H1 (cell line): ENCODE data around the gene CSRP3. TPM values are rescaled to one million over a fixed set of nuclear protein-coding genes. Genes with fewer than 3 reads are reported as not detected.

Experiments
- CTCF ChIA-PET: fragments of 300-600 bp; sonication (Branson Sonifier 250); formaldehyde crosslinking; loops from one replicate; lab custom pipeline; 2021; ENCODE audit not compliant: partially characterized antibody; lab: Charles Lee
- POLR2A ChIA-PET: fragments of 300-600 bp; sonication (Branson Sonifier 250); formaldehyde crosslinking; loops from one replicate; lab custom pipeline; 2021; ENCODE audit warnings: inconsistent platforms; ENCODE audit not compliant: partially characterized antibody; lab: Charles Lee
- DNase-seq, 2 experiments: peaks; one replicate each; pipeline versions ENCODE4 v3.0.0 to v3.0.0-alpha.2; 2010 to 2022; ENCODE audit warnings: low spot score in 2 of 2, low read depth in 1 of 2, mixed read lengths in 1 of 2
- FAIRE-seq: peaks from 2 replicates; lab custom pipeline; 2011; peaks lifted over from hg19 to GRCh38; lab: Jason Lieb, UNC
- H2AFZ ChIP-seq: 2 replicates; pipeline ENCODE4 v1.8.1; 2012; ENCODE audit warnings: low read length, inconsistent platforms
- H2AK5ac ChIP-seq: 2 replicates; pipeline ENCODE4 v1.6.1; 2013; ENCODE audit warnings: low read depth, low read length
- H2BK120ac ChIP-seq: replicated peaks from 2 replicates; pipeline ENCODE3; 2013; ENCODE audit warnings: low read depth, low read length, inconsistent platforms
- H2BK12ac ChIP-seq: 2 replicates; pipeline ENCODE4 v1.6.1; 2013; ENCODE audit warnings: low read depth, low read length
- H2BK15ac ChIP-seq: 2 replicates; pipeline ENCODE4 v1.6.1; 2013; ENCODE audit warnings: low read length
- H2BK20ac ChIP-seq: 2 replicates; pipeline ENCODE4 v1.6.1; 2013; ENCODE audit warnings: low read length
- H2BK5ac ChIP-seq: 2 replicates; pipeline ENCODE4 v1.6.1; 2013; ENCODE audit warnings: low read depth, low read length
- H3K14ac ChIP-seq: 2 replicates; pipeline ENCODE4 v1.6.1; 2013; ENCODE audit warnings: inconsistent platforms; ENCODE audit not compliant: insufficient read length
- H3K18ac ChIP-seq: 2 replicates; pipeline ENCODE4 v1.6.1; 2013; ENCODE audit warnings: low read length; ENCODE audit errors: extremely low read depth
- H3K23ac ChIP-seq: 2 replicates; pipeline ENCODE4 v1.6.1; 2013; ENCODE audit warnings: inconsistent platforms; ENCODE audit not compliant: insufficient read length
- H3K23me2 ChIP-seq: 2 replicates; pipeline ENCODE4 v1.6.1; 2013; ENCODE audit warnings: low read depth, low read length
- H3K27ac ChIP-seq: 2 replicates; pipeline ENCODE4 v1.6.1; 2011; ENCODE audit warnings: low read depth, low read length, inconsistent platforms
- H3K27me3 ChIP-seq, 4 experiments: replicated peaks in 1 of 4; 1 replicate in 1 of 4; 2 replicates in 3 of 4; pipeline versions ENCODE4 v1.6.1 to v1.8.1; 2011 to 2013; ENCODE audit warnings: low read length in 3 of 4, mild to moderate bottlenecking in 3 of 4, inconsistent platforms in 2 of 4, mixed read lengths in 2 of 4, moderate library complexity in 1 of 4; ENCODE audit not compliant: control insufficient read depth in 3 of 4, insufficient read depth in 3 of 4; ENCODE audit errors: extremely low read depth in 1 of 4
- H3K36me3 ChIP-seq, 4 experiments: 2 replicates each; pipeline versions ENCODE4 v1.6.1 to v1.8.1; 2011 to 2013; ENCODE audit warnings: mild to moderate bottlenecking in 4 of 4, low read length in 3 of 4, moderate library complexity in 2 of 4, control low read depth in 1 of 4, inconsistent platforms in 1 of 4; ENCODE audit not compliant: insufficient read depth in 4 of 4, control insufficient read depth in 2 of 4
- H3K4ac ChIP-seq: replicated peaks from 2 replicates; pipeline ENCODE3; 2013; ENCODE audit warnings: low read length, low read depth, mixed read lengths, inconsistent platforms; ENCODE audit not compliant: insufficient read length
- H3K4me1 ChIP-seq, 4 experiments: replicated peaks in 1 of 4; 1 replicate in 1 of 4; 2 replicates in 3 of 4; pipeline versions ENCODE4 v1.6.1 to v1.8.1; 2011 to 2013; ENCODE audit warnings: low read length in 3 of 4, inconsistent platforms in 2 of 4, mixed read lengths in 1 of 4; ENCODE audit not compliant: insufficient read depth in 4 of 4, control insufficient read depth in 3 of 4
- H3K4me2 ChIP-seq, 2 experiments: 2 replicates each; pipeline versions ENCODE4 v1.6.1 to v1.8.1; 2011 to 2013; ENCODE audit warnings: low read depth in 2 of 2, low read length in 2 of 2, control low read depth in 1 of 2, inconsistent platforms in 1 of 2, mild to moderate bottlenecking in 1 of 2; ENCODE audit not compliant: insufficient read depth in 1 of 2
- H3K4me3 ChIP-seq, 4 experiments: fragments of 200-600, 300-600 bp in 1 of 4; sonication (generic), shearing (Covaris generic), sonication (Bioruptor Twin) in 1 of 4; 2 replicates each; pipeline versions ENCODE4 v1.5.1 to v1.8.1; 2011 to 2016; ENCODE audit warnings: low read length in 4 of 4, low read depth in 3 of 4, control low read depth in 2 of 4, inconsistent platforms in 2 of 4, mild to moderate bottlenecking in 2 of 4, mixed read lengths in 1 of 4, moderate library complexity in 1 of 4; ENCODE audit not compliant: insufficient read depth in 2 of 4; ENCODE audit errors: extremely low read depth in 1 of 4
- H3K56ac ChIP-seq: replicated peaks from 2 replicates; pipeline ENCODE3; 2013; ENCODE audit warnings: low read depth, mild to moderate bottlenecking, mixed read lengths, low read length, inconsistent platforms; ENCODE audit not compliant: insufficient read length
- H3K79me1 ChIP-seq: 2 replicates; pipeline ENCODE4 v1.6.1; 2013; ENCODE audit warnings: low read depth, low read length, control low read depth
- H3K79me2 ChIP-seq, 2 experiments: 2 replicates each; pipeline versions ENCODE4 v1.6.1 to v1.8.1; 2012 to 2013; ENCODE audit warnings: low read length in 2 of 2, mild to moderate bottlenecking in 2 of 2, inconsistent platforms in 1 of 2; ENCODE audit not compliant: insufficient read depth in 2 of 2, control insufficient read depth in 1 of 2
- H3K9ac ChIP-seq, 4 experiments: replicated peaks in 1 of 4; 1 replicate in 1 of 4; 2 replicates in 3 of 4; pipeline versions ENCODE4 v1.6.1 to v1.8.1; 2011 to 2013; ENCODE audit warnings: low read depth in 3 of 4, low read length in 3 of 4, control low read depth in 2 of 4, mild to moderate bottlenecking in 2 of 4, moderate library complexity in 2 of 4, inconsistent platforms in 1 of 4; ENCODE audit errors: extremely low read depth in 1 of 4
- H3K9me3 ChIP-seq, 2 experiments: 2 replicates each; pipeline versions ENCODE4 v1.6.1 to v1.8.1; 2012 to 2013; ENCODE audit warnings: mild to moderate bottlenecking in 2 of 2, moderate library complexity in 2 of 2, control low read depth in 1 of 2, inconsistent platforms in 1 of 2, low read depth in 1 of 2, low read length in 1 of 2, mixed read lengths in 1 of 2; ENCODE audit not compliant: insufficient read depth in 2 of 2
- H4K20me1 ChIP-seq, 2 experiments: replicated peaks in 1 of 2; 2 replicates each; pipeline versions ENCODE3 to v1.8.1; 2011 to 2013; ENCODE audit warnings: inconsistent platforms in 2 of 2, low read length in 2 of 2, mild to moderate bottlenecking in 1 of 2; ENCODE audit not compliant: insufficient read depth in 2 of 2, control insufficient read depth in 1 of 2
- H4K5ac ChIP-seq: 2 replicates; pipeline ENCODE4 v1.6.1; 2013; ENCODE audit warnings: low read length, low read depth, mixed read lengths, inconsistent platforms; ENCODE audit not compliant: insufficient read length
- H4K8ac ChIP-seq: 2 replicates; pipeline ENCODE4 v1.8.0; 2013; ENCODE audit warnings: mild to moderate bottlenecking, moderate library complexity, low read length, inconsistent platforms; ENCODE audit not compliant: insufficient read depth; ENCODE audit errors: extremely low read depth
- H4K91ac ChIP-seq: replicated peaks from 2 replicates; pipeline ENCODE3; 2013; ENCODE audit warnings: low read length, mixed read lengths, inconsistent platforms; ENCODE audit not compliant: insufficient read length
- CBX8 ChIP-seq: fragments of 300-800, 300-1000 bp; sonication (generic); IDR thresholded peaks from 2 replicates; pipeline ENCODE4 v1.7.1; 2016; ENCODE audit warnings: low read depth, low read length, borderline replicate concordance
- EZH2 ChIP-seq: fragments of 200-600 bp; sonication (generic); IDR thresholded peaks from 2 replicates; pipeline ENCODE4 v1.7.1; 2012; ENCODE audit warnings: low read depth, mild to moderate bottlenecking, moderate library complexity, low read length, inconsistent platforms; ENCODE audit not compliant: severe bottlenecking
- KDM4A ChIP-seq: IDR thresholded peaks from one replicate; pipeline ENCODE4 v1.7.1; 2012; ENCODE audit warnings: low read depth, mild to moderate bottlenecking, moderate library complexity, low read length, inconsistent platforms; ENCODE audit not compliant: severe bottlenecking
- NANOG ChIP-seq: IDR thresholded peaks from 2 replicates; pipeline ENCODE4 v1.6.1; 2011; ENCODE audit warnings: low read length, low read depth, mild to moderate bottlenecking, inconsistent platforms; ENCODE audit not compliant: insufficient read depth, poor library complexity, severe bottlenecking
- POLR2AphosphoS5 ChIP-seq: IDR thresholded peaks from 2 replicates; pipeline ENCODE4 v1.6.1; 2011; ENCODE audit warnings: low read depth, low read length
- RXRA ChIP-seq: IDR thresholded peaks from 2 replicates; pipeline ENCODE4 v1.6.1; 2011; ENCODE audit warnings: low read depth, mild to moderate bottlenecking, low read length, moderate library complexity; ENCODE audit not compliant: insufficient read depth
- SIRT6 ChIP-seq: IDR thresholded peaks from one replicate; pipeline ENCODE4 v1.7.1; 2012; ENCODE audit warnings: low read length, inconsistent platforms
- TAF1 ChIP-seq: IDR thresholded peaks from 2 replicates; pipeline ENCODE4 v1.6.1; 2011; ENCODE audit warnings: mild to moderate bottlenecking, low read depth, low read length
- TBP ChIP-seq: IDR thresholded peaks from 2 replicates; pipeline ENCODE4 v1.6.1; 2011; ENCODE audit warnings: low read depth, low read length, improper control_type of control experiment
- TCF12 ChIP-seq: IDR thresholded peaks from 2 replicates; pipeline ENCODE4 v1.6.1; 2011; ENCODE audit warnings: low read depth, mild to moderate bottlenecking, low read length
- WGBS, 2 experiments: shearing (Covaris generic) in 1 of 2; methylation state at CpG; one replicate each; pipeline versions ENCODE4 v1.1.6 to v1.1.7; 2013 to 2015; ENCODE audit warnings: low lambda C conversion rate in 2 of 2, mixed read lengths in 2 of 2, inconsistent platforms in 1 of 2, low coverage in 1 of 2, missing lambda C conversion rate in 1 of 2; ENCODE audit not compliant: insufficient replicate concordance in 2 of 2, insufficient coverage in 1 of 2, insufficient read length in 1 of 2; ENCODE audit errors: extremely low coverage in 1 of 2, missing lambda C conversion rate in 1 of 2; 5-methylcytosine and 5-hydroxymethylcytosine counted together
- polyA plus RNA-seq, 7 experiments: library from polyadenylated mRNA; depleted of rRNA in 3 of 7; stranded (reverse) in 5 of 7; unstranded in 2 of 7; fragments of >200 nt in 5 of 7; fragments of 200-250 nt in 2 of 7; gene quantifications; 1 replicate in 5 of 7; 2 replicates in 1 of 7; 4 replicates in 1 of 7; pipeline versions ENCODE4 v1.2.1 to v1.2.3, GENCODE V29; 2011 to 2013; ENCODE audit warnings: missing spikeins in 2 of 7, mixed read lengths in 2 of 7
- total RNA-seq: library from RNA; stranded (reverse); fragmentation: NEBNext Ultra II Directional; extraction: Animal tissue kit (Norgen Biotek cat#: 25700); gene quantifications from 2 replicates; pipeline ENCODE4 v1.2.1, GENCODE V29; 2021
- TF ChIP-seq, protein P1 (sequence below): IDR thresholded peaks from 2 replicates; pipeline ENCODE4 v1.6.1; 2011; ENCODE audit warnings: low read length, improper control_type of control experiment

The CSRP3 gene
- total and polyA plus RNA-seq, 2 of the 8 experiments (the other 6 are each of a cell fraction or from before 2014, with no cell fraction given), result not detected

DNA sequence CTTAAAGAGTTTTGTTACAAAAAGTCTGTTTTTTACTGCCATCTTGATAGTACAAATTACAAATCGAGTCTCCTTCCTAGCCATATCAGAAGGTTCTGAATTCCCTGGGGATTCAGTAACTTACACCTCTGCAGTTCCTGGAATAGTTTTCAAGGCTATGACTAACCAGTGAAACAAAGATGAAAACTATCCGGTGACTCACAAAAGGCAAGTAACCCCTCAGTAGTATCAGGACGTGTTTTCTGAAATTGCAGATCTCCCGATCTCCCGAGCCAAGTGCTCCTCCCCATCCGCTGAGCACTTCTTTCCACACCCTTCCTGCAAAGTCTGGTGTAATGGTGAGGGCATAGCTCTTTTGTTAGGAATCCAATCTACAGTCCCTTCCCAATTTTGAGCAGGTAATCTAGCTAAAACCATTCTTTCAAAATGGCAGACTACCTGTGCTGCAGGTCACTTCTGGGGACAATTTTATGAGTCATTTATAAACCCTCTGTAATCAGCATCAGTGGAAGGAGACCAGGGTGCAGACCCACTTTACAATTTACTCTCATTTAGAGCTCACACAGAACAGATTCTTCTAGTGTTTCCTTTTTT is 31.2 kb upstream of the CSRP3 start:
- Histone ChIP-seq H3K56ac (no peak overlapping the region), H3K4me2 (no peak overlapping the region), H2AK5ac (no peak overlapping the region), H3K27ac (no peak overlapping the region), H2BK15ac (no peak overlapping the region), H2AFZ (no peak overlapping the region), H2BK20ac (no peak overlapping the region), H3K14ac (no peak overlapping the region), H4K20me1 (peaks cover 0 to 2% of the 10 kb centered on the region in 2 experiments), H2BK120ac (no peak overlapping the region), H3K79me1 (no peaks in the 10 kb centered on the region), H4K5ac (no peak overlapping the region), H3K4me1 (no peaks in the 10 kb centered on the region), H3K23me2 (no peaks in the 10 kb centered on the region), H3K27me3 (no peaks in the 10 kb centered on the region), H3K79me2 (no peaks in the 10 kb centered on the region)
- 71% methylated on average over 6 of the region's 6 CpGs; no CpG with 5 or more reads in 1 of the 2 experiments for WGBS, 2 experiments
- CTCF ChIA-PET, result interaction anchor here (0.7 kb wide), 1 partner anchor 487 kb away, joined by 3 read pairs; no protein-coding TSS in a partner anchor
- DNase-seq (no peak), FAIRE-seq (no peak)
- no peak for TF ChIP-seq TBP
- TF ChIP-seq, protein P1, sequence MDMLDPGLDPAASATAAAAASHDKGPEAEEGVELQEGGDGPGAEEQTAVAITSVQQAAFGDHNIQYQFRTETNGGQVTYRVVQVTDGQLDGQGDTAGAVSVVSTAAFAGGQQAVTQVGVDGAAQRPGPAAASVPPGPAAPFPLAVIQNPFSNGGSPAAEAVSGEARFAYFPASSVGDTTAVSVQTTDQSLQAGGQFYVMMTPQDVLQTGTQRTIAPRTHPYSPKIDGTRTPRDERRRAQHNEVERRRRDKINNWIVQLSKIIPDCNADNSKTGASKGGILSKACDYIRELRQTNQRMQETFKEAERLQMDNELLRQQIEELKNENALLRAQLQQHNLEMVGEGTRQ, result no peak
- TF ChIP-seq CBX8, result no peak
- no peak for TF ChIP-seq SIRT6
- TF ChIP-seq RXRA, result no peak
- no peak for TF ChIP-seq TCF12
- TF ChIP-seq NANOG, result no peak
- TF ChIP-seq POLR2AphosphoS5, result no peak
- no peak for TF ChIP-seq EZH2
- TF ChIP-seq KDM4A, result no peak
- no peak for TF ChIP-seq TAF1
- TF ChIP-seq, all 59 proteins: peak for 0
- no peak overlapping the region for H4K91ac ChIP-seq
- no peaks in the 10 kb centered on the region for H3K9me3 ChIP-seq
- no peak overlapping the region for H3K23ac ChIP-seq
- H3K4ac ChIP-seq, result no peak overlapping the region
- no peak overlapping the region for H3K18ac ChIP-seq
- no peak overlapping the region for H2BK5ac ChIP-seq
- no peak overlapping the region for H3K4me3 ChIP-seq
- no peak overlapping the region for H3K9ac ChIP-seq
- H4K8ac ChIP-seq, result no peak overlapping the region
- POLR2A ChIA-PET, result interaction anchor here (0.8 kb wide), 1 partner anchor 31 kb away, joined by 3 read pairs; the partner anchor contains the start of gene CSRP3
- H3K36me3 ChIP-seq, result peaks cover 0 to 38% (median 16%) of the 10 kb centered on the region in 4 experiments; a peak in 7 of 8 replicates
- no peak overlapping the region for H2BK12ac ChIP-seq
